Liver (tissue), 9 donors: ENCODE measurements around the gene UFM1. TPM values are rescaled to one million over a fixed set of nuclear protein-coding genes. Genes with fewer than 3 reads are reported as not detected.

Experiments used
- DNase-seq: peaks from one replicate; pipeline ENCODE4 v3.0.0-alpha.2; 2017; ENCODE audit warnings: low spot score
- H3K27ac ChIP-seq, 2 donors: one replicate each; pipeline ENCODE4 v1.7.0; 2013; ENCODE audit warnings: inconsistent platforms in 2 of 2, low read length in 2 of 2, control low read depth in 1 of 2, low read depth in 1 of 2, mild to moderate bottlenecking in 1 of 2
- H3K27me3 ChIP-seq, 4 donors: one replicate each; pipeline versions ENCODE4 v1.6.1 to v1.7.0; 2013; ENCODE audit warnings: low read length in 3 of 4, inconsistent platforms in 1 of 4, mild to moderate bottlenecking in 1 of 4, moderate library complexity in 1 of 4; ENCODE audit not compliant: control insufficient read depth in 4 of 4, insufficient read depth in 4 of 4
- H3K36me3 ChIP-seq, 4 donors: one replicate each; pipeline versions ENCODE4 v1.6.1 to v1.7.0; 2013; ENCODE audit warnings: low read length in 3 of 4, mild to moderate bottlenecking in 3 of 4, low read depth in 1 of 4, moderate library complexity in 1 of 4; ENCODE audit not compliant: control insufficient read depth in 4 of 4, insufficient read depth in 3 of 4
- H3K4me1 ChIP-seq, 4 donors: one replicate each; pipeline versions ENCODE4 v1.6.1 to v1.7.0; 2013; ENCODE audit warnings: low read length in 3 of 4, mild to moderate bottlenecking in 3 of 4, moderate library complexity in 1 of 4; ENCODE audit not compliant: control insufficient read depth in 4 of 4, insufficient read depth in 4 of 4
- H3K4me3 ChIP-seq, 3 donors: one replicate each; pipeline versions ENCODE4 v1.6.1 to v1.7.0; 2013; ENCODE audit warnings: low read length in 3 of 3, control low read depth in 1 of 3, low read depth in 1 of 3, mild to moderate bottlenecking in 1 of 3
- H3K9ac ChIP-seq, 2 donors: one replicate each; pipeline ENCODE4 v1.7.0; 2013; ENCODE audit warnings: low read length in 2 of 2, mild to moderate bottlenecking in 2 of 2, moderate library complexity in 2 of 2, control low read depth in 1 of 2, low read depth in 1 of 2
- H3K9me3 ChIP-seq, 4 donors: one replicate each; pipeline versions ENCODE4 v1.6.1 to v1.7.0; 2013; ENCODE audit warnings: low read length in 3 of 4; ENCODE audit not compliant: control insufficient read depth in 4 of 4
- ATF3 ChIP-seq: IDR thresholded peaks from 2 replicates; pipeline ENCODE4 v1.6.1; 2016; ENCODE audit warnings: antibody characterized with exemption
- CTCF ChIP-seq: fragments of 150-350 bp; IDR thresholded peaks from 2 replicates; pipeline ENCODE4 v1.5.1; 2017; ENCODE audit warnings: improper control_type of control experiment, low read depth, low read length; ENCODE audit not compliant: missing input control
- FOXA2 ChIP-seq: IDR thresholded peaks from 2 replicates; pipeline ENCODE4 v1.6.1; 2016; ENCODE audit warnings: antibody characterized with exemption
- GABPA ChIP-seq, 2 donors: IDR thresholded peaks in 1 of 2; conservative IDR thresholded peaks in 1 of 2; 2 replicates each; pipeline ENCODE4 v1.6.1; 2016; ENCODE audit warnings: antibody characterized with exemption in 2 of 2, mild to moderate bottlenecking in 1 of 2, moderate library complexity in 1 of 2
- JUND ChIP-seq, 2 donors: IDR thresholded peaks; 2 replicates each; pipeline ENCODE4 v1.6.1; 2016; ENCODE audit warnings: antibody characterized with exemption in 2 of 2
- NR2F2 ChIP-seq: IDR thresholded peaks from 2 replicates; pipeline ENCODE4 v1.6.1; 2016; ENCODE audit warnings: antibody characterized with exemption
- RAD21 ChIP-seq, 2 donors: IDR thresholded peaks; 2 replicates each; pipeline ENCODE4 v1.6.1; 2016; ENCODE audit warnings: antibody characterized with exemption in 2 of 2, mild to moderate bottlenecking in 2 of 2
- RXRA ChIP-seq, 2 donors: IDR thresholded peaks; 2 replicates each; pipeline ENCODE4 v1.6.1; 2017 to 2018; ENCODE audit warnings: antibody characterized with exemption in 2 of 2, mild to moderate bottlenecking in 1 of 2
- TAF1 ChIP-seq: conservative IDR thresholded peaks from 2 replicates; pipeline ENCODE4 v1.6.1; 2016; ENCODE audit warnings: antibody characterized with exemption, mild to moderate bottlenecking
- YY1 ChIP-seq: IDR thresholded peaks from 2 replicates; pipeline ENCODE4 v1.6.1; 2016; ENCODE audit warnings: antibody characterized with exemption, mild to moderate bottlenecking
- WGBS: extraction: QIAGEN DNeasy Blood & Tissue Kit; methylation state at CpG from one replicate; pipeline ENCODE4 v1.1.7; 2013; 5-methylcytosine and 5-hydroxymethylcytosine counted together
- polyA plus RNA-seq, 2 donors: library from polyadenylated mRNA; stranded (reverse) in 1 of 2; unstranded in 1 of 2; fragments of 200-250 nt in 1 of 2; fragments of >200 nt in 1 of 2; fragmentation: Nextera tagmentation in 1 of 2; extraction: Ambion mirVana in 1 of 2; gene quantifications; one replicate each; pipeline versions ENCODE4 v1.2.1 to v1.2.3, GENCODE V29; 2013 to 2015
- total RNA-seq, 2 donors: library from RNA; depleted of rRNA; stranded (reverse); fragments of >200 nt; gene quantifications; one replicate each; pipeline ENCODE4 v1.2.3, GENCODE V29; 2014
- TF ChIP-seq, protein P1 (sequence below): IDR thresholded peaks from 2 replicates; pipeline ENCODE4 v1.6.1; 2016; ENCODE audit warnings: antibody characterized with exemption
- donor health status: healthy.
- donor health status: healthy.
- donor health status: healthy.
- donor health status: healthy.
- donor health status: healthy.

UFM1 gene
- total and polyA plus RNA-seq, 4 donors, result 24.3 to 45.7 (median 32.4) TPM

DNA sequence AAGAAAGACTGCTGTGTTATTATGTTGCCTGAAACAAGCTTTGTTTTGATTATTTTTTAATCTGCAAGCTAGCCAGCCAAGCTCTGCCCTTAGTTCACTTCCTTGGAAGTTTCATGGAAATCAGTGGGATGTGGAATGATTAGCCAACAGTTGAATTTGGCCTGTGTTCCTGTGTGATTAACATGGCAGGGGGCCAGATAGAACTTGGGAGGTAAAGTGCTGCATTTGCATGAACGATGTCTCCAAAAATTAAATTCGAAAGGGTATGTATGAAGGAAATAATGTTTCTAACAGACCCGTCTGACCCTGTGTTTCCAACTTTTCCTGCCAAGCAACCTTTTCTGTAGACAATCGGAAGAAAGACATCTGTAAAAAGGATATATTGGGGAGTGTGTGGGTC is 32.2 kb downstream of the UFM1 start:
- WGBS, result 43% methylated on average over 4 of the region's 4 CpGs

GRCh38 chr13:38382946-38383345 is 33.3 kb downstream of the UFM1 start:
- 90% methylated on average over 2 of the region's 2 CpGs for WGBS

More for the DNA sequence above, 32.2 kb downstream of the UFM1 start:
- Histone ChIP-seq H3K9me3 (no peaks in the 10 kb centered on the region), H3K27ac (no peak overlapping the region), H3K27me3 (peaks cover 0 to 4% (median 0%) of the 10 kb centered on the region in 4 donors), H3K4me1 (peaks cover 0 to 5% (median 0%) of the 10 kb centered on the region in 4 donors), H3K36me3 (no peaks in the 10 kb centered on the region), H3K9ac (no peak overlapping the region), H3K4me3 (no peak overlapping the region)
- DNase-seq, result no peak
- TF ChIP-seq RAD21 (IDR thresholded peaks at IDR 0.05), result no peak
- no peak for TF ChIP-seq TAF1
- TF ChIP-seq RXRA (IDR thresholded peaks at IDR 0.05), result no peak
- no peak for TF ChIP-seq YY1
- no peak for TF ChIP-seq ATF3
- TF ChIP-seq CTCF, result no peak
- TF ChIP-seq JUND (IDR thresholded peaks at IDR 0.05), result no peak
- TF ChIP-seq FOXA2, result no peak

DNA sequence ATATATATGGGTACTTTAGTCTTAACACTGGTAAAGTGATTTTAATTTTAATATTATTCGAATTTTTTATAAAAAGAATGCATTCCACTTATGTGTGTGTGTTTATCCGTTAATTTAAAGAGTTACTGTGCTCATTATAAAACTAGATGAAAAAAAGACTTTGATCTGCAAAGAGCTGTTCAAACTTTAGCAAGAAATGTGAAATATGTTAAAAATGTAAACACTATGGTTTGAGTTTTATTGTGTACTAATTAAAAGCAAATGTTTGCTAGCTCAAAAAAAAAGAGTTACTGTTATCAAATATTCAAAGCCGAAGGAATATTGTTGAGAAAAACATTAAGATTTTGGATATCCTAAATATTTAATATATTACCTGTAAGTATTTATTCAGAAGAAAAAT is 34.5 kb downstream of the UFM1 start:
- Histone ChIP-seq H3K36me3 (no peaks in the 10 kb centered on the region), H3K9ac (no peak overlapping the region), H3K9me3 (no peaks in the 10 kb centered on the region), H3K4me3 (no peak overlapping the region), H3K27ac (no peak overlapping the region), H3K27me3 (peaks cover 0 to 4% (median 0%) of the 10 kb centered on the region in 4 donors), H3K4me1 (peaks cover 0 to 5% (median 0%) of the 10 kb centered on the region in 4 donors)
- TF ChIP-seq ATF3 (no peak), FOXA2 (no peak)
- TF ChIP-seq, protein P1, sequence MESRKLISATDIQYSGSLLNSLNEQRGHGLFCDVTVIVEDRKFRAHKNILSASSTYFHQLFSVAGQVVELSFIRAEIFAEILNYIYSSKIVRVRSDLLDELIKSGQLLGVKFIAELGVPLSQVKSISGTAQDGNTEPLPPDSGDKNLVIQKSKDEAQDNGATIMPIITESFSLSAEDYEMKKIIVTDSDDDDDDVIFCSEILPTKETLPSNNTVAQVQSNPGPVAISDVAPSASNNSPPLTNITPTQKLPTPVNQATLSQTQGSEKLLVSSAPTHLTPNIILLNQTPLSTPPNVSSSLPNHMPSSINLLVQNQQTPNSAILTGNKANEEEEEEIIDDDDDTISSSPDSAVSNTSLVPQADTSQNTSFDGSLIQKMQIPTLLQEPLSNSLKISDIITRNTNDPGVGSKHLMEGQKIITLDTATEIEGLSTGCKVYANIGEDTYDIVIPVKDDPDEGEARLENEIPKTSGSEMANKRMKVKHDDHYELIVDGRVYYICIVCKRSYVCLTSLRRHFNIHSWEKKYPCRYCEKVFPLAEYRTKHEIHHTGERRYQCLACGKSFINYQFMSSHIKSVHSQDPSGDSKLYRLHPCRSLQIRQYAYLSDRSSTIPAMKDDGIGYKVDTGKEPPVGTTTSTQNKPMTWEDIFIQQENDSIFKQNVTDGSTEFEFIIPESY, result no peak
- no peak for DNase-seq
- WGBS, result 63% methylated on average over 3 of the region's 3 CpGs

More at GRCh38 chr13:38382946-38383345, 33.3 kb downstream of the UFM1 start:
- Histone ChIP-seq H3K27me3 (peaks cover 0 to 4% (median 0%) of the 10 kb centered on the region in 4 donors), H3K9me3 (no peaks in the 10 kb centered on the region), H3K4me1 (peaks cover 0 to 5% (median 0%) of the 10 kb centered on the region in 4 donors), H3K27ac (no peak overlapping the region), H3K9ac (no peak overlapping the region), H3K36me3 (no peaks in the 10 kb centered on the region), H3K4me3 (no peak overlapping the region)
- TF ChIP-seq JUND (IDR thresholded peaks at IDR 0.05), result no peak
- TF ChIP-seq NR2F2, result no peak
- TF ChIP-seq GABPA (IDR thresholded peaks at IDR 0.05 in 1 of 2, conservative IDR thresholded peaks at IDR 0.05 in 1 of 2), result no peak
- DNase-seq, result no peak
